ENCODE results near the gene REP15. TPM values are rescaled to one million over a fixed set of nuclear protein-coding genes. Genes with fewer than 3 reads are reported as not detected.
"Not testable (repeated sequence)": the region's sequence is repeated elsewhere in the genome, so short reads cannot be mapped to it uniquely, and the experiment has no call there.

Gene REP15
- polyA plus RNA-seq, 1 of the 3 experiments (the other 2 are of a cell fraction) = 0.84 TPM

- H3K4me1 ChIP-seq (ENCODE audit: control insufficient read depth in 1 of 2, insufficient read depth in 2 of 2, low read depth in 1 of 2, low read length in 1 of 2); H4K20me1 ChIP-seq (ENCODE audit: insufficient read depth); H3K9me2 ChIP-seq; H3K27ac ChIP-seq (ENCODE audit: low read depth in 2 of 2, low read length in 1 of 2); H3K9ac ChIP-seq; POLR2A ChIA-PET; H3K9me3 ChIP-seq; H3K27me3 ChIP-seq (ENCODE audit: insufficient read depth); DNase-seq; H3F3A ChIP-seq (replicated peaks; ENCODE audit: insufficient read depth); H3K4me2 ChIP-seq; H3K4me3 ChIP-seq (ENCODE audit: low read depth in 2 of 2, low read length in 1 of 2); H2AFZ ChIP-seq (ENCODE audit: low read depth); CTCF ChIA-PET: not testable (repeated sequence)
- 100% methylated on average over 1 of the region's 1 CpG for WGBS (ENCODE audit: low lambda C conversion rate)
- peaks cover 11% of the 10 kb centered on the region; the same call in 1 of the 2 replicates for H3K79me2 ChIP-seq (ENCODE audit: insufficient read depth)
- H3K36me3 ChIP-seq (replicated peaks in 1 of 2; ENCODE audit: control insufficient read depth in 1 of 2, insufficient read depth in 2 of 2, low read length in 1 of 2) = peaks cover 29 to 50% of the 10 kb centered on the region in 2 experiments
These were observed 49.5 kb downstream of the REP15 start for GRCh38 chr12:27745734-27746133.

Other genes starting within 250 kb of the REP15 start
- 0.21 and 0.26 TPM in 2 replicates for gene SMCO2, start 249.7 kb upstream of the REP15 start, polyA plus RNA-seq (2012; rRNA removed)
- gene PPFIBP1, start 172.2 kb upstream of the REP15 start, polyA plus RNA-seq (2012; rRNA removed) = 55.0 and 74.3 TPM in 2 replicates
- 32.4 and 35.9 TPM in 2 replicates for gene MRPS35, start 14.4 kb downstream of the REP15 start, polyA plus RNA-seq (2012; rRNA removed)
- 11.7 and 18.5 TPM in 2 replicates for gene KLHL42, start 83.8 kb downstream of the REP15 start, polyA plus RNA-seq (2012; rRNA removed)
- gene MANSC4, start 83.8 kb downstream of the REP15 start, polyA plus RNA-seq (2012; rRNA removed) = not detected in 2 replicates

Measured in SK-N-SH (cell line).